ENCODE measurements around the gene ZNF579.

DNA sequence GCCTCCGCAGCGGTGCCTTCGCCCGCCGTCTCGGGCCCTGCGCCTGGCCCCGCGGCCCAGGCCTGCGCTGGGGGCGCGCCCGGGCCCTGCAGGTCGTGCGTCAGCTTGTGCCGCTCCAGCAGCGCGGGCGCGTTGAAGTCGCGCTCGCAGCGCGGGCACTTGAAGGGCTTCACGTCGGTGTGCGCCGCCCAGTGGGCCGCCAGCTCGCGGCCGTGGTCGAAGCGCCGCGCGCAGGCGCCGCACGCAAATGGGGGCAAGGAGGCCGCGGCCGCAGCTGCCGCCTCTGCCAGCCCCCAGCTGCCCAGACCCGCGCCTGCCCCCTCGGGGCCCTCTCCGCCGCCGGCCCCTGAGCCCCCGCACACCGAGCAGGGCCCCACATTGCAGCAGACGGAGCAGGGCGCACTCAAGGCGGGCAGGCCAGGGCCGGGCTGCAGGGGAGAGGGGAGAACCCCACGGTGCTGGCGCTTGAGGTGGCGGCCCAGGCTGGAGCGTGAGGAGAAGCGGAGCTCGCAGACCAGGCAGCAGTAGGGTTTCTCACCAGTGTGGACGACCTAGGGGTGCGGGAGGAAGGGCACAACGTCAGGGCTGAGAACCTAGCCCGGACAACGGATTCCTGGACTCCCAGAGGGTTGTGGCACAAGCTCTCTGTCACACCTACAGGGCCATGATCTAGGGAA, 12.6 kb upstream of the ZNF579 start:
- no peak for TF ChIP-seq EZH2phosphoT487 (IDR thresholded peaks at IDR 0.05; ENCODE audit: low read length)
- TF ChIP-seq, protein P1, sequence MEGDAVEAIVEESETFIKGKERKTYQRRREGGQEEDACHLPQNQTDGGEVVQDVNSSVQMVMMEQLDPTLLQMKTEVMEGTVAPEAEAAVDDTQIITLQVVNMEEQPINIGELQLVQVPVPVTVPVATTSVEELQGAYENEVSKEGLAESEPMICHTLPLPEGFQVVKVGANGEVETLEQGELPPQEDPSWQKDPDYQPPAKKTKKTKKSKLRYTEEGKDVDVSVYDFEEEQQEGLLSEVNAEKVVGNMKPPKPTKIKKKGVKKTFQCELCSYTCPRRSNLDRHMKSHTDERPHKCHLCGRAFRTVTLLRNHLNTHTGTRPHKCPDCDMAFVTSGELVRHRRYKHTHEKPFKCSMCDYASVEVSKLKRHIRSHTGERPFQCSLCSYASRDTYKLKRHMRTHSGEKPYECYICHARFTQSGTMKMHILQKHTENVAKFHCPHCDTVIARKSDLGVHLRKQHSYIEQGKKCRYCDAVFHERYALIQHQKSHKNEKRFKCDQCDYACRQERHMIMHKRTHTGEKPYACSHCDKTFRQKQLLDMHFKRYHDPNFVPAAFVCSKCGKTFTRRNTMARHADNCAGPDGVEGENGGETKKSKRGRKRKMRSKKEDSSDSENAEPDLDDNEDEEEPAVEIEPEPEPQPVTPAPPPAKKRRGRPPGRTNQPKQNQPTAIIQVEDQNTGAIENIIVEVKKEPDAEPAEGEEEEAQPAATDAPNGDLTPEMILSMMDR (IDR thresholded peaks at IDR 0.05; ENCODE audit: low read length) = no peak

All from MM.1S (cell line).